Sigmoid colon (tissue), 4 donors: Measurements from ENCODE around the gene ERRFI1.

ENCODE experiments used
- EP300 ChIP-seq, 4 donors: sonication (generic); formaldehyde crosslinking; IDR thresholded peaks; one replicate each; pipeline ENCODE4 v1.6.1; 2017; ENCODE audit warnings: antibody characterized with exemption in 4 of 4
- POLR2A ChIP-seq, 2 donors: fragments of 450-650 bp; IDR thresholded peaks; one replicate each; pipeline ENCODE4 v1.6.1; 2016; ENCODE audit warnings: antibody characterized with exemption in 2 of 2, mild to moderate bottlenecking in 2 of 2, moderate library complexity in 2 of 2
- POLR2AphosphoS5 ChIP-seq, 4 donors: sonication (generic); formaldehyde crosslinking; IDR thresholded peaks; one replicate each; pipeline ENCODE4 v1.6.1; 2017; ENCODE audit warnings: antibody characterized with exemption in 4 of 4
- TF ChIP-seq, protein P1 (sequence below), 4 experiments: fragments of 450-650 bp in 3 of 4; fragments of 200-600 bp in 1 of 4; IDR thresholded peaks; one replicate each; pipeline ENCODE4 v1.5.1; 2016 to 2019; ENCODE audit warnings: antibody characterized with exemption in 4 of 4, mild to moderate bottlenecking in 3 of 4, moderate library complexity in 2 of 4

- no peak for TF ChIP-seq POLR2AphosphoS5 (IDR thresholded peaks at IDR 0.05)
- no peak for TF ChIP-seq POLR2A (IDR thresholded peaks at IDR 0.05)
- TF ChIP-seq, protein P1, sequence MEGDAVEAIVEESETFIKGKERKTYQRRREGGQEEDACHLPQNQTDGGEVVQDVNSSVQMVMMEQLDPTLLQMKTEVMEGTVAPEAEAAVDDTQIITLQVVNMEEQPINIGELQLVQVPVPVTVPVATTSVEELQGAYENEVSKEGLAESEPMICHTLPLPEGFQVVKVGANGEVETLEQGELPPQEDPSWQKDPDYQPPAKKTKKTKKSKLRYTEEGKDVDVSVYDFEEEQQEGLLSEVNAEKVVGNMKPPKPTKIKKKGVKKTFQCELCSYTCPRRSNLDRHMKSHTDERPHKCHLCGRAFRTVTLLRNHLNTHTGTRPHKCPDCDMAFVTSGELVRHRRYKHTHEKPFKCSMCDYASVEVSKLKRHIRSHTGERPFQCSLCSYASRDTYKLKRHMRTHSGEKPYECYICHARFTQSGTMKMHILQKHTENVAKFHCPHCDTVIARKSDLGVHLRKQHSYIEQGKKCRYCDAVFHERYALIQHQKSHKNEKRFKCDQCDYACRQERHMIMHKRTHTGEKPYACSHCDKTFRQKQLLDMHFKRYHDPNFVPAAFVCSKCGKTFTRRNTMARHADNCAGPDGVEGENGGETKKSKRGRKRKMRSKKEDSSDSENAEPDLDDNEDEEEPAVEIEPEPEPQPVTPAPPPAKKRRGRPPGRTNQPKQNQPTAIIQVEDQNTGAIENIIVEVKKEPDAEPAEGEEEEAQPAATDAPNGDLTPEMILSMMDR (IDR thresholded peaks at IDR 0.05), result no peak
- TF ChIP-seq EP300 (IDR thresholded peaks at IDR 0.05), result no peak
These were observed 27.9 kb upstream of the ERRFI1 start for GRCh38 chr1:8053878-8054567.
